Adrenal gland (tissue), 12 donors: ENCODE results near the gene GLIS2. TPM values are rescaled to one million over a fixed set of nuclear protein-coding genes. Genes with fewer than 3 reads are reported as not detected.
A peak's percentile ranks its signal among the peaks of the same experiment; 100 is the strongest.
"Not testable (repeated sequence)": the region's sequence is repeated elsewhere in the genome, so short reads cannot be mapped to it uniquely, and the experiment has no call there.

ENCODE experiments used
- DNase-seq, 7 donors: peaks; one replicate each; pipeline ENCODE4 v3.0.0-alpha.2; 2019 to 2020
- H3K27ac ChIP-seq, 5 donors: fragments of 200-600 bp; sonication (generic) in 4 of 5; 1 replicate in 3 of 5; 2 replicates in 2 of 5; pipeline versions ENCODE4 v1.5.1 to v1.8.0; 2016 to 2020; ENCODE audit warnings: mild to moderate bottlenecking in 1 of 5
- H3K27me3 ChIP-seq: fragments of 200-600 bp; 2 replicates; pipeline ENCODE4 v1.8.0; 2021
- H3K36me3 ChIP-seq, 2 donors: fragments of 200-600 bp; replicated peaks in 1 of 2; 1 replicate in 1 of 2; 2 replicates in 1 of 2; pipeline versions ENCODE4 v1.5.1 to v1.8.0; 2018 to 2022
- H3K4me1 ChIP-seq, 2 donors: fragments of 200-600 bp; replicated peaks in 1 of 2; 1 replicate in 1 of 2; 2 replicates in 1 of 2; pipeline versions ENCODE4 v1.5.1 to v1.8.0; 2018 to 2021
- H3K4me3 ChIP-seq, 4 donors: fragments of 200-600 bp; sonication (generic) in 3 of 4; one replicate each; pipeline ENCODE4 v1.5.1; 2016 to 2018
- H3K9me3 ChIP-seq, 3 donors: fragments of 200-600 bp; sonication (generic) in 1 of 3; replicated peaks in 1 of 3; 1 replicate in 2 of 3; 2 replicates in 1 of 3; pipeline versions ENCODE4 v1.5.1 to v1.8.0; 2016 to 2021
- POLR2A ChIP-seq, 2 donors: fragments of 450-650 bp; IDR thresholded peaks; one replicate each; pipeline ENCODE4 v1.6.1; 2017; ENCODE audit warnings: antibody characterized with exemption in 2 of 2, mild to moderate bottlenecking in 2 of 2, moderate library complexity in 1 of 2
- WGBS, 4 donors: extraction: QIAGEN DNeasy Blood & Tissue Kit in 2 of 4; methylation state at CpG; one replicate each; pipeline versions ENCODE4 v1.1.5 to v1.1.7; 2013 to 2017; 5-methylcytosine and 5-hydroxymethylcytosine counted together
- intact Hi-C, 2 donors: fragments of 100-400 bp; cut with DNase I; formaldehyde crosslinking; loops; one replicate each; pipeline versions ENCODE4 v1.14.1 to v1.15.0; 2022 to 2023
- polyA plus RNA-seq, 3 donors: library from polyadenylated mRNA; stranded (reverse); fragments of 200-250 nt in 2 of 3; fragments of 350-450 nt in 1 of 3; fragmentation: Illumina TruSeq in 1 of 3; extraction: RNeasy Lipid Tissue Mini Kit (QIAGEN cat#74804) in 1 of 3; gene quantifications; one replicate each; pipeline ENCODE4 v1.2.3, GENCODE V29; 2013 to 2014
- total RNA-seq, 9 donors: library from RNA; depleted of rRNA in 4 of 9; stranded (reverse); fragments of >200 nt in 4 of 9; fragments of 120-200 nt in 1 of 9; fragmentation: NEBNext Ultra II Directional in 1 of 9; extraction: Animal tissue kit (Norgen Biotek cat#: 25700) in 1 of 9; gene quantifications; one replicate each; pipeline versions ENCODE4 v1.1.0 to v1.2.4, GENCODE V29; 2013 to 2023
- TF ChIP-seq, protein P1 (sequence below), 6 experiments: fragments of 450-650 bp in 4 of 6; fragments of 200-600 bp in 2 of 6; sonication (generic) in 1 of 6; IDR thresholded peaks; 1 replicate in 5 of 6; 2 replicates in 1 of 6; pipeline versions ENCODE4 v1.5.1 to v1.8.0; 2016 to 2021; ENCODE audit warnings: antibody characterized with exemption in 6 of 6, mild to moderate bottlenecking in 2 of 6, moderate library complexity in 1 of 6
- donor health status: healthy with polysubstance abuse.
- donor health status: Bipolar disorder and iron deficiency.
- donor health status: DM: yes; HTN: yes; CAD: no.
- donor health status: DM: no; HTN: no; CAD: no.
- donor health status: DM: no; HTN: no; CAD: no.
- donor health status: DM: yes; HTN: yes; CAD: no.

The GLIS2 gene
- total and polyA plus RNA-seq, 12 donors, result 2.0 to 36.2 (median 17.0) TPM

DNA sequence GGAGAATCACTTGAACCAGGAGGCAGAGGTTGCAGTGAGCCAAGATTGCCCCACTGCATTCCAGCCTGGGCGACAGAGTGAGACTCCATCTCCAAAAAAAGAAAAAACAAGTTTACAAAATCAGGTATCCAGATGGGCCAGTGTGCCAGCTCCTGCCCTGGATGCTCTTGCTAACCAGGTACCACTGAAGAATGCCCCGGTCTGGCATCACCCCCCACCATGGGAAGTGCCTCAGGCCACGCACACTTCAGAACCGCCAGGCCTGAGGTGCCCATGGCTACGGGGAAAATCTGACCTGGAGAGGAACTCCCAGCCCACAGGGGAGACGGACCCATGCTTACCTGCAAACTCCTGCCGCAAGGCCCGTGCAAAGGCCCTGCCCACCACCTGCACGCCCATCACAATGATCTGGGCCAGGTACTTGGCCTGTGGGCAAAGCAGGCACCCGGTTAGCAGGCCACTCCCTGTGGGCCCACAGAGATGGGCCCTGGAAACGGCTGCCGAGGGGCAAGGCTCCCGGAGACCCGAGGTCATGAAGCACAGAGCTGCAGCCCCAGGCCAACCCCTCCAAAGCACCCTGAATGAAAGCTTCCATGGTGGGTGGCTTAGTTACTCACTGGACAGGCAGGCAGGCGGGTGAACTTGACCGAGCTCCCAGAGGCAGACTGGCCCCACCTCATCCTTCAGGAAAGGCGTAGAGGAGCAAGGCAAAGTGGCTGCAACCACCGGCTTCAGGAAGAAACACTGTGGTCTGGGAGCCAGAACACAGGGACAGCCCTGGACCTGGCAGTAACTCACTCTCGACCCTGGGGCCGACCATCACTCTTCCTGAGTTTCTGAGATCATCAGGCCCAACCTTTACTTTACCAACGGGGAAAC lies 27.2 kb downstream of the GLIS2 start:
- no peaks in the 10 kb centered on the region for H3K27me3 ChIP-seq
- no peak overlapping the region for H3K4me3 ChIP-seq
- no peak for DNase-seq
- no peaks in the 10 kb centered on the region for H3K9me3 ChIP-seq
- H3K36me3 ChIP-seq, result peaks cover 0 to 24% of the 10 kb centered on the region in 2 donors
- intact Hi-C loops, result no loop called here
- no peak overlapping the region for H3K27ac ChIP-seq
- 71 to 83% (median 77%) methylated on average over 9 to 21 of the region's 21 CpGs for WGBS, 4 donors
- TF ChIP-seq, protein P1, sequence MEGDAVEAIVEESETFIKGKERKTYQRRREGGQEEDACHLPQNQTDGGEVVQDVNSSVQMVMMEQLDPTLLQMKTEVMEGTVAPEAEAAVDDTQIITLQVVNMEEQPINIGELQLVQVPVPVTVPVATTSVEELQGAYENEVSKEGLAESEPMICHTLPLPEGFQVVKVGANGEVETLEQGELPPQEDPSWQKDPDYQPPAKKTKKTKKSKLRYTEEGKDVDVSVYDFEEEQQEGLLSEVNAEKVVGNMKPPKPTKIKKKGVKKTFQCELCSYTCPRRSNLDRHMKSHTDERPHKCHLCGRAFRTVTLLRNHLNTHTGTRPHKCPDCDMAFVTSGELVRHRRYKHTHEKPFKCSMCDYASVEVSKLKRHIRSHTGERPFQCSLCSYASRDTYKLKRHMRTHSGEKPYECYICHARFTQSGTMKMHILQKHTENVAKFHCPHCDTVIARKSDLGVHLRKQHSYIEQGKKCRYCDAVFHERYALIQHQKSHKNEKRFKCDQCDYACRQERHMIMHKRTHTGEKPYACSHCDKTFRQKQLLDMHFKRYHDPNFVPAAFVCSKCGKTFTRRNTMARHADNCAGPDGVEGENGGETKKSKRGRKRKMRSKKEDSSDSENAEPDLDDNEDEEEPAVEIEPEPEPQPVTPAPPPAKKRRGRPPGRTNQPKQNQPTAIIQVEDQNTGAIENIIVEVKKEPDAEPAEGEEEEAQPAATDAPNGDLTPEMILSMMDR (IDR thresholded peaks at IDR 0.05), result no peak
- no peak for TF ChIP-seq POLR2A (IDR thresholded peaks at IDR 0.05)
- peaks cover 12 to 51% of the 10 kb centered on the region in 2 donors for H3K4me1 ChIP-seq

DNA sequence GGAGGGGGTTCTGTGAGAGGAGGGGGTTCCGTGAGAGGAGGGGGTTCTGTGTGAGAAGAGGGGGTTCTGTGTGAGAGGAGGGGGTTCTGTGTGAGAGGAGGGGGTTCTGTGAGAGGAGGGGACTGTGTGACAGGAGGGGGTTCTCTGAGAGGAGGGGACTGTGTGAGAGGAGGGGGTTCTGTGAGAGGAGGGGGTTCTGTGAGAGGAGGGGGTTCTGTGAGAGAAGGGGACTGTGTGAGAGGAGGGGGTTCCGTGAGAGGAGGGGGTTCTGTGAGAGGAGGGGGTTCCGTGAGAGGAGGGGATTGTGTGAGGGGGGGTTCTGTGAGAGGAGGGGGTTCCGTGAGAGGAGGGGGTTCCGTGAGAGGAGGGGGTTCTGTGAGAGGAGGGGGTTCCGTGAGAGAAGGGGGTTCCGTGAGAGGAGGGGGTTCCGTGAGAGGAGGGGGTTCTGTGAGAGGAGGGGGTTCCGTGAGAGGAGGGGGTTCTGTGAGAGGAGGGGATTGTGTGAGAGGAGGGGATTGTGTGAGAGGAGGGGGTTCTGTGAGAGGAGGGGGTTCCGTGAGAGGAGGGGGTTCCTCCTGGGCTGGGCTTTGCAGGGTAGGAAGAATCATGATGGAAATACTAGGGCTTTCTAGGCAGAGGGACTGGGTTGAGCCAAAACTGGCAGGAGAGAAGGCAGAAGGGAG lies 28.6 kb downstream of the GLIS2 start:
- H3K36me3 ChIP-seq, result peaks cover 0 to 14% of the 10 kb centered on the region in 2 donors
- whole genome bisulfite sequencing, 4 donors, result 33 to 56% (median 50%) methylated on average over 4 to 9 of the region's 10 CpGs
- peak overlapping the region in 3 of 5 donors; percentile 52 to 83 (median 72) for H3K27ac ChIP-seq
- H3K9me3 ChIP-seq, intact Hi-C loops, H3K4me3 ChIP-seq, H3K27me3 ChIP-seq, DNase-seq: not testable (repeated sequence)
- peaks cover 18 to 59% of the 10 kb centered on the region in 2 donors for H3K4me1 ChIP-seq

DNA sequence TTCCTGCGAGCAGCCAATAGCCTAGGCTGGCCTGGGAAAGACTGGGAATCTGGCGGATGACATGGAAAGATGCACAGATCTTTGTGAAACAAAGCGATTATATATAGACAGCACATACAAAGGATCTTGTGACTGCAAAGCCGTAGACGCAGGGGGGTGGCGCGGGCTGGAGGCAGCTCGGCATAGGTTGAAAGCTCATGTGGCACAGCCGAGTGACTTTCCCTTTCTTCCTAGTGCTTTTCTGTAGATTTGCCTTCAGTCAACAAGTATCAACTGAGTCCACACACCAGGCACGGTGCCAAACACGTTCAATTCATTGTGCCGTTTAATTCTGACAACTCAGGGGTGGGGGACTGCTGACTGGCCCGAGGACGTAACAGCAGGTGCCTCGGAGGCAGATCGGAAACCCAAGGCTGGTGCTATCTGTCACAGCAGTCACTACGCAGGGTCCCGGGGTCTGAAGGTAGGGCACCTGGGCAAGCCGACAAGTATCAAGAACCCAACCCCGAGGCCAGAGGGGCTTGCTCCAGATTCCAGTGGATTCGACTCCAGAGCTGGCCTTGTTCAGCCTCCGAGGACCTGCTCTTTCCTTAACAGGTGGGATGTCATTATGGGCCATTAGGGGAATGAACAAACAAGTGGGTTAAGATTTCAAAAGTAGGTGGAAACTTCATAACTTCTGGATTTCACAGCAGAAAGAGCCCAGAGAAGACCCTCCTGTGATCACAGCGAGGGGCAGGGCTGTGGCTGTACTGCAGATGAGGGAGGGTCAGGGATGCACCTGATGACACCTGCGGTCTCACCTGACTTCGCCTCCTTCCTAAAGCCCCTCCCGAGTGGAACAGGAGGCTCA lies 29.3 kb downstream of the GLIS2 start:
- 57 to 68% (median 67%) methylated on average over 26 of the region's 26 CpGs for WGBS, 4 donors
- Histone ChIP-seq H3K27me3 (no peaks in the 10 kb centered on the region), H3K36me3 (peaks cover 0 to 9% of the 10 kb centered on the region in 2 donors), H3K27ac (peak overlapping the region in 4 of 5 donors; percentile 41 to 83 (median 62)), H3K9me3 (no peaks in the 10 kb centered on the region), H3K4me1 (peaks cover 18 to 60% of the 10 kb centered on the region in 2 donors), H3K4me3 (no peak overlapping the region)
- peak in 5 of 7 donors; percentile 49 to 72 (median 52) for DNase-seq
- no peak for TF ChIP-seq POLR2A (IDR thresholded peaks at IDR 0.05)
- TF ChIP-seq, protein P1 (IDR thresholded peaks at IDR 0.05), result no peak
- intact Hi-C loops, result no loop called here

DNA sequence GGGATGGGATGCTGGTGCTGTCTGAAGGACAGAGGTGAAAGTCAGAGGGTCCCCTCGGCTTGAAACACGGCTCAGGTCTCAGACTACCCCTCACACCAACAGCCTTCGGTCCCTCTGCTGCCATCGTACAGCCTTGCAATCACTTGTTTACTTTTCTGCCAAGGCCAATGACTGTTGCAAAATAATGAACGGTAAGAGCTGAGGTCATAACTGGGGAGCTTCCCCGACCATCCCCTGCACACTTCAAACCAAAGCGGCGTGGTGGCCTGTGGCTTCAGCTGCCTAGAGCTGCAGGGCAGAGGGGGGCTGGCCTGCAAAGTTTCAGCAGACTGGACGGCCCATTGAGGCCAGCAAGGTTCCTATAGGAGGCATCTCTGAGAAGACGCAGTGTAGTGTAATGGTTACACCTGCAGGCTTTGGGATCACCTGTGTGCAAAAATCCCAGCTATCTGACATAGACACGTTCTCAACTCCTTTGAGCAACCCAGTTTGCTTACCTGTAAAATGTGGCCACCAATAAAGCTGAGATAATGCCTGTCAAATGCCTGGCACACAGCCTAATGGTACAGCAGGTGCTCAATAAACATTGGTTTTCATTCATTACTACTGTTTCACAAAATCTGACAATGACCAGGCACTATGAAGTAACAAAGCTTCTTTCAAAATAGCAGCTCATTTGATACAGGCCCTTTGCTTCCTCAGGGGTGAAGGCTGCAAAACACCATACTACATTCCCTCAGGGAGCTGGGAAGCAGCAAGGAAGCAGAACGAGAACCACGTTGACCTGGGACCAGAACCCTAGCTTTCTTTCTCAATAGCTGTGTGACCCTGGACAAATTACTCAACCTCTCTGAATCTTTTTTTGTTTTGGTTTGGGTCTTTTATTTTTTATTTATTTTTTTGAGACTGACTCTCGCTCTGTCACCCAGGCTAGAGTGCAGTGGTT lies 30.2 kb downstream of the GLIS2 start:
- Histone ChIP-seq H3K4me1 (peaks cover 23 to 65% of the 10 kb centered on the region in 2 donors), H3K27ac (peak overlapping the region in 4 of 5 donors; percentile 41 to 83 (median 62)), H3K27me3 (no peaks in the 10 kb centered on the region), H3K4me3 (no peak overlapping the region), H3K9me3 (no peaks in the 10 kb centered on the region), H3K36me3 (peaks cover 0 to under 1% of the 10 kb centered on the region in 2 donors)
- TF ChIP-seq, protein P1 (IDR thresholded peaks at IDR 0.05), result no peak
- peak in 1 of 2 donors; percentile 63 for TF ChIP-seq POLR2A (IDR thresholded peaks at IDR 0.05)
- DNase-seq, result peak in 6 of 7 donors; percentile 56 to 74 (median 64)
- whole genome bisulfite sequencing, 4 donors, result 43 to 52% (median 44%) methylated on average over 11 to 14 of the region's 14 CpGs
- intact Hi-C loops, result no loop called here
